ENCODE measurements around the gene COPS8.

The COPS8 gene

GRCh38 chr2:237147317-237147716 lies 61.6 kb downstream of the COPS8 start:
- no peaks in the 10 kb centered on the region for H3K36me3 ChIP-seq (ENCODE audit: control insufficient read depth in 2 of 2, insufficient read depth in 2 of 2, low read length in 2 of 2)
- H3K4me3 ChIP-seq (ENCODE audit: low read length in 2 of 2), result no peak overlapping the region
- peaks cover 11% of the 10 kb centered on the region for H3K4me1 ChIP-seq (ENCODE audit: control insufficient read depth, insufficient read depth, low read length)
- no peaks in the 10 kb centered on the region for H3K27me3 ChIP-seq (ENCODE audit: control insufficient read depth in 1 of 2, insufficient read depth in 2 of 2, low read length in 2 of 2)
- H3K9ac ChIP-seq (ENCODE audit: low read length in 2 of 2), result no peak overlapping the region
- H3K27ac ChIP-seq (ENCODE audit: low read length), result no peak overlapping the region
- peaks cover 7 to 13% of the 10 kb centered on the region in 2 donors for H3K9me3 ChIP-seq (ENCODE audit: control insufficient read depth in 2 of 2, low read length in 2 of 2)

GRCh38 chr2:237148624-237149023 lies 62.9 kb downstream of the COPS8 start:
- Histone ChIP-seq H3K36me3 (ENCODE audit: control insufficient read depth in 2 of 2, insufficient read depth in 2 of 2, low read length in 2 of 2) (no peaks in the 10 kb centered on the region), H3K9ac (ENCODE audit: low read length in 2 of 2) (no peak overlapping the region), H3K27me3 (ENCODE audit: control insufficient read depth in 1 of 2, insufficient read depth in 2 of 2, low read length in 2 of 2) (no peaks in the 10 kb centered on the region), H3K4me1 (ENCODE audit: control insufficient read depth, insufficient read depth, low read length) (peaks cover 11% of the 10 kb centered on the region), H3K27ac (ENCODE audit: low read length) (no peak overlapping the region), H3K4me3 (ENCODE audit: low read length in 2 of 2) (no peak overlapping the region), H3K9me3 (ENCODE audit: control insufficient read depth in 2 of 2, low read length in 2 of 2) (peaks cover 7 to 13% of the 10 kb centered on the region in 2 donors)

DNA sequence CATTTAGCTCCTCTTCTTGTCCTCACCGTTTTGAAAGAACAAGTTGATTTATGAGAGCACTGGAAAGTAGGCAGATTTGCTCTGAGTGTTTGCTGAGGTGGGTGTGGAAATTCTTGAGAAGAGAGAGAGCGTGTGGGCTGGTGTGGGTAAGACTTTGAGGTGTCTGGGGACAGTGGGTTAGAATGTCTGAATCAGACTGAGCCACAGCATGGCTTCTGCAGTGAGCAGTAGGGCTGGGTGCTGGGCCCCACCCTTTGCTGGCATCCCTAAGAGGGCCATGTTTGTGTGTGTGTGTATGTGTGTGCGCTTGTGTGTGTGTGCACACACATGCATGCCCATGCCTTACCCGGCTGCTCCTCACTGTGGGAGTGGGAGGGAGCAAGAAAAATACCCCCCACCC lies 63.7 kb downstream of the COPS8 start:
- Histone ChIP-seq H3K4me3 (ENCODE audit: low read length in 2 of 2) (no peak overlapping the region), H3K4me1 (ENCODE audit: control insufficient read depth, insufficient read depth, low read length) (peaks cover 11% of the 10 kb centered on the region), H3K9me3 (ENCODE audit: control insufficient read depth in 2 of 2, low read length in 2 of 2) (peaks cover 7 to 13% of the 10 kb centered on the region in 2 donors), H3K36me3 (ENCODE audit: control insufficient read depth in 2 of 2, insufficient read depth in 2 of 2, low read length in 2 of 2) (no peaks in the 10 kb centered on the region), H3K27me3 (ENCODE audit: control insufficient read depth in 1 of 2, insufficient read depth in 2 of 2, low read length in 2 of 2) (no peaks in the 10 kb centered on the region), H3K27ac (ENCODE audit: low read length) (no peak overlapping the region), H3K9ac (ENCODE audit: low read length in 2 of 2) (no peak overlapping the region)

All from stomach smooth muscle (tissue), 2 donors.